Measurements from ENCODE around the gene RALY. TPM values are rescaled to one million over a fixed set of nuclear protein-coding genes. Genes with fewer than 3 reads are reported as not detected.

RALY gene
- total and polyA plus RNA-seq, 2 of the 4 experiments (the other 2 are of a cell fraction): 46.2 to 115 TPM

DNA sequence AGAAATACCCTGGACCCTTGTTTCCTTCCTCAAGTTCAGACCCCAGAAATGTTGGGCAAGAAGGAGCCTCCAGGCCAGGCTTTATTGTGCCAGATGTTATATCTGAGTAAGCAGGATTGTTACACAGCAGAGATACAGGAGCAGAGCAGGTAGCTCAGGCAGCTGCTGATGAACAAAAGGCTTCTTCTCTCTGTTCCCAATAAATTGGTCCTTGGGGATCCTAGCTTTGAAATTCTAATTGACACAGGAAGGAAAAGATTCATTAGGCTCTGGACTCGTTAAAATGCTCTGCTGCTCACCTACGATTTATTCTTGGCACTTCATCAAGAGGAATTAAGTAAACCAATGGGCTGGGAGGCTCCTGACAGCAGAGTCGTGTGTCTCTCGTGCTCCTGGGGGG is 54.2 kb downstream of the RALY start:
- no peak overlapping the region for H2AK5ac ChIP-seq (ENCODE audit: low read depth, low read length)
- intact Hi-C loops (cut with micrococcal nuclease) (no loop called here), dilution Hi-C loops (cut with HindIII; ENCODE audit: low sequenced_read_pairs, unreplicated experiment) (no loop called here), in situ Hi-C loops (cut with MboI; ENCODE audit: low sequenced_read_pairs) (no loop called here)
- ChIA-PET CTCF (no interaction called here), POLR2A (ENCODE audit: unreplicated experiment) (no interaction called here)
- no peak overlapping the region for H3K27ac ChIP-seq (ENCODE audit: insufficient read depth, low read length)
- H4K8ac ChIP-seq (ENCODE audit: low read depth in 2 of 2, low read length in 2 of 2): no peak overlapping the region
- BruUV-seq (replicated peaks): no TSS peak
- peaks cover 14% of the 10 kb centered on the region for H3K4me1 ChIP-seq (ENCODE audit: control insufficient read depth, insufficient read depth, low read length)
- no peak overlapping the region for H3K4me3 ChIP-seq (ENCODE audit: insufficient read depth, low read depth, low read length)
- H2BK15ac ChIP-seq (ENCODE audit: low read depth, low read length): no peak overlapping the region
- H2BK120ac ChIP-seq (ENCODE audit: low read depth, low read length): no peak overlapping the region
- no peaks in the 10 kb centered on the region for H3K9me3 ChIP-seq (ENCODE audit: control insufficient read depth, insufficient read depth, low read length)
- H2AK9ac ChIP-seq (replicated peaks; ENCODE audit: low read depth, low read length, poor library complexity): no peak overlapping the region
- DNase-seq (no peak), ATAC-seq (ENCODE audit: low read depth) (no peak)
- H3K14ac ChIP-seq (replicated peaks; ENCODE audit: low read depth, low read length): no peak overlapping the region
- no peak overlapping the region for H3K56ac ChIP-seq (ENCODE audit: extremely low read depth, insufficient read depth, low read length)
- WGBS, 2 experiments (ENCODE audit: extremely low coverage in 2 of 2, insufficient read length in 1 of 2): 69% methylated on average over 2 of the region's 4 CpGs; no CpG with 5 or more reads in 1 of the 2 experiments
- H3K4ac ChIP-seq (ENCODE audit: low read depth, low read length): no peak overlapping the region
- no peak overlapping the region for H4K91ac ChIP-seq (ENCODE audit: insufficient read depth, low read depth, low read length)
- H3K36me3 ChIP-seq (ENCODE audit: control insufficient read depth, insufficient read depth, low read length): peaks cover 8% of the 10 kb centered on the region; the same call in 1 of the 2 replicates
- H4K20me1 ChIP-seq (ENCODE audit: insufficient read depth, low read length): peaks cover 92% of the 10 kb centered on the region
- no peak overlapping the region for H3K9ac ChIP-seq (ENCODE audit: low read depth, low read length)
- no peak overlapping the region for H2AFZ ChIP-seq (replicated peaks; ENCODE audit: low read length, poor library complexity)
- no peak overlapping the region for H2BK5ac ChIP-seq (ENCODE audit: low read depth, low read length, poor library complexity, severe bottlenecking)
- H3K23ac ChIP-seq (ENCODE audit: low read depth, low read length): no peak overlapping the region
- H3K27me3 ChIP-seq (ENCODE audit: control insufficient read depth, insufficient read depth, low read length): no peaks in the 10 kb centered on the region
- TF ChIP-seq MXI1 (IDR thresholded peaks at IDR 0.05; ENCODE audit: borderline replicate concordance, low read depth, low read length) (no peak), RAD21 (IDR thresholded peaks at IDR 0.05; ENCODE audit: low read length) (no peak), CHD1 (IDR thresholded peaks at IDR 0.05; ENCODE audit: low read depth, low read length) (no peak), POLR2A (IDR thresholded peaks at IDR 0.05; ENCODE audit: low read depth, low read length) (no peak), CEBPB (IDR thresholded peaks at IDR 0.05; ENCODE audit: low read depth, low read length) (no peak), SMC3 (IDR thresholded peaks at IDR 0.05; ENCODE audit: low read depth, low read length) (no peak), NFE2L2 (IDR thresholded peaks at IDR 0.05; ENCODE audit: low read depth, low read length) (no peak), RFX5 (IDR thresholded peaks at IDR 0.05; ENCODE audit: low read depth, low read length) (no peak), MAZ (IDR thresholded peaks at IDR 0.05; ENCODE audit: borderline replicate concordance, low read depth, low read length) (no peak), BHLHE40 (IDR thresholded peaks at IDR 0.05; ENCODE audit: low read depth, low read length) (no peak), FOS (IDR thresholded peaks at IDR 0.05; ENCODE audit: low read depth, low read length) (no peak)
- TF ChIP-seq, protein P1, sequence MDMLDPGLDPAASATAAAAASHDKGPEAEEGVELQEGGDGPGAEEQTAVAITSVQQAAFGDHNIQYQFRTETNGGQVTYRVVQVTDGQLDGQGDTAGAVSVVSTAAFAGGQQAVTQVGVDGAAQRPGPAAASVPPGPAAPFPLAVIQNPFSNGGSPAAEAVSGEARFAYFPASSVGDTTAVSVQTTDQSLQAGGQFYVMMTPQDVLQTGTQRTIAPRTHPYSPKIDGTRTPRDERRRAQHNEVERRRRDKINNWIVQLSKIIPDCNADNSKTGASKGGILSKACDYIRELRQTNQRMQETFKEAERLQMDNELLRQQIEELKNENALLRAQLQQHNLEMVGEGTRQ (IDR thresholded peaks at IDR 0.05; ENCODE audit: low read depth, low read length): no peak
- TF ChIP-seq, protein P2, sequence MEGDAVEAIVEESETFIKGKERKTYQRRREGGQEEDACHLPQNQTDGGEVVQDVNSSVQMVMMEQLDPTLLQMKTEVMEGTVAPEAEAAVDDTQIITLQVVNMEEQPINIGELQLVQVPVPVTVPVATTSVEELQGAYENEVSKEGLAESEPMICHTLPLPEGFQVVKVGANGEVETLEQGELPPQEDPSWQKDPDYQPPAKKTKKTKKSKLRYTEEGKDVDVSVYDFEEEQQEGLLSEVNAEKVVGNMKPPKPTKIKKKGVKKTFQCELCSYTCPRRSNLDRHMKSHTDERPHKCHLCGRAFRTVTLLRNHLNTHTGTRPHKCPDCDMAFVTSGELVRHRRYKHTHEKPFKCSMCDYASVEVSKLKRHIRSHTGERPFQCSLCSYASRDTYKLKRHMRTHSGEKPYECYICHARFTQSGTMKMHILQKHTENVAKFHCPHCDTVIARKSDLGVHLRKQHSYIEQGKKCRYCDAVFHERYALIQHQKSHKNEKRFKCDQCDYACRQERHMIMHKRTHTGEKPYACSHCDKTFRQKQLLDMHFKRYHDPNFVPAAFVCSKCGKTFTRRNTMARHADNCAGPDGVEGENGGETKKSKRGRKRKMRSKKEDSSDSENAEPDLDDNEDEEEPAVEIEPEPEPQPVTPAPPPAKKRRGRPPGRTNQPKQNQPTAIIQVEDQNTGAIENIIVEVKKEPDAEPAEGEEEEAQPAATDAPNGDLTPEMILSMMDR (conservative IDR thresholded peaks at IDR 0.05; ENCODE audit: low read depth, low read length): no peak
- no peak overlapping the region for H4K5ac ChIP-seq (ENCODE audit: low read depth, low read length)
- H2BK20ac ChIP-seq (ENCODE audit: low read depth, low read length): no peak overlapping the region
- peaks cover 59 to 94% of the 10 kb centered on the region in 2 experiments for H3K79me1 ChIP-seq (ENCODE audit: low read depth in 1 of 2, low read length in 2 of 2)
- H3K18ac ChIP-seq (ENCODE audit: low read depth, low read length): no peak overlapping the region
- peaks cover 24% of the 10 kb centered on the region for H3K9me1 ChIP-seq (ENCODE audit: insufficient read depth, low read length)
- H3K4me2 ChIP-seq (ENCODE audit: low read depth, low read length): no peak overlapping the region

All from IMR-90 (cell line).